GM12864 (cell line): Measurements from ENCODE around the gene LY9.

Experiments
- DNase-seq: peaks from one replicate; pipeline ENCODE4 v3.0.0-alpha.2; 2011; ENCODE audit warnings: low read depth
- H3K4me3 ChIP-seq: 2 replicates; pipeline ENCODE4 v1.5.1; 2011; ENCODE audit warnings: mild to moderate bottlenecking, low read depth, low read length, control low read depth
- CTCF ChIP-seq: IDR thresholded peaks from 2 replicates; pipeline ENCODE4 v1.5.1; 2011; ENCODE audit warnings: low read depth, mild to moderate bottlenecking, moderate library complexity, low read length, control low read depth, inconsistent platforms; ENCODE audit errors: missing control alignments

Gene LY9

GRCh38 chr1:160838888-160839287, 42.9 kb downstream of the LY9 start:
- no peak for TF ChIP-seq CTCF
- DNase-seq = no peak
- H3K4me3 ChIP-seq = no peak overlapping the region

DNA sequence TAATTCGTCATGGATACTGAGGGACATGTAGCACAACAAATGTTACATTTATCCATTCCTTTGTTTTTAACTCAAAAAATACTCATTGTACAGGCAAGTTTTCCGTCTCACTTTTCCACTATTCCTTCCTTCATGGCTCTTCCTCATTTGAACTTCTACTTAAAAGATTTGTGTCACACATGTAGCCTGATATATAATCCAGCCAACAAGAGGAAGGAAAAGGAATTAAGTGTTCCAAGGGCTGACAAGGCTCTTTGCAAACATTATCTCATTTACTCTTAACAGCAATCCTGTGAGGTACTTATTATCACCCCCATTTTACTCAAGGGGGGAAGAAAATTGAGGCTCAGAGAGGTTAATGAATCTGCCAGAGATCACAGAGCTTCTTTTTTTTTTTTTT, 43.8 kb downstream of the LY9 start:
- no peak for DNase-seq
- no peak for TF ChIP-seq CTCF
- H3K4me3 ChIP-seq = no peak overlapping the region

DNA sequence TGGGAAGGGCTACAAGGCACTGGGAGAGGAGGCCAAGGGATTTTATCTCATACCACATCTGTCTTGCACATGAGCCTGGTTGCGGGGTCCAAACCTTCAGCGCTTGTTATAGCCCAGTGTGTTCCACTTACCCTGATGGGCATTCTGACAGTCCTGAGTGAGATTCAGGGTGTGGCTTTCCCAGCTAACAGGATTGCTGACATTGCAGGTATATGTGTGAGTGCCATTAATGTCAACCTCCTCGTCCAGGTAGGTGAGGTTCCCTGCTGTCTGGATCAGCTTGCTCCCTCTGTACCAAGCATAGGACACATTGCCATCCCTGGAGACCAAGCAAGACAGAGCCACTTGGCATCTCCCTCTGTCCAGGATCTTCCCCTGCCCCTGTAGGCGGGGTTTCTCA, 45.1 kb downstream of the LY9 start:
- H3K4me3 ChIP-seq = no peak overlapping the region
- no peak for TF ChIP-seq CTCF
- DNase-seq = no peak

- no peak for TF ChIP-seq CTCF
- no peak for DNase-seq
- H3K4me3 ChIP-seq = no peak overlapping the region
Observed at GRCh38 chr1:160844447-160845232, 48.7 kb downstream of the LY9 start.

DNA sequence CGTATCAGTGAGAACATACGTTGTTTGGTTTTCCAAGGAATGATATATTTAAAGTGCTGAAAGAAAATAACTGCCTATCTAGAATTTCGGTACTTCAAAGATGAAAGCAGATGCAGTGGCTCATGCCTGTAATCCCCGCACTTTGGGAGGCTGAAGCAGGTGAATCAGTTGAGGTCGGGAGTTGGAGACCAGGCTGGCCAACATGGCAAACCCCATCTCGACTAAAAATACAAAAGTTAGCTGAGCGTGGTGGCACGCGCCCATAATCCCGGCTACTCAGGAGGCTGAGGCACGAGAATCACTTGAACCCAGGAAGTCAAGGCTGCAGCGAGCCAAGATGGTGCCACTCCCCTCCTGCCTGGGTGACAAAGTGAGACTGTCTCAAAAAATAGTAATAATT, 50.3 kb downstream of the LY9 start:
- no peak overlapping the region for H3K4me3 ChIP-seq
- DNase-seq = no peak
- TF ChIP-seq CTCF = no peak

- H3K4me3 ChIP-seq = no peak overlapping the region
- no peak for DNase-seq
- no peak for TF ChIP-seq CTCF
Observed at GRCh38 chr1:160850541-160850940, 54.6 kb downstream of the LY9 start.

DNA sequence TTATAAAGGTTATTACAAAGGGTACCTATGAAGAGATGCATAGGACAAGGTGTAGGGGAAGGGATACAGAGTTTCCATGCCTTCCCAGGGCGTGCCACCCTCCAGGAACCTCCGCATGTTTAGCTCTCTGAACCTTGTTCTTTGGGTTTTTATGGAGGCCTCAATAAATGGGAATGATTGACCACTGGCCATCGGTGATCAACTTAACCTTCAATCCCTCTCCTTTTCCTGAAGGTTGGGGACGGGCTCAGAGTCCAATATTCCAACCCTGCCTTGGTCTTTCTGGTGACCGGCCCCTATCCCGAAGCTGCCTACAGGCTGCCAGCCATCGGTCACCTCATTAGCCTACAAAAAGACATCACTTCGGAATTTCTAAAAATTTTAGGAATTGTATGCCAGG, 55.0 kb downstream of the LY9 start:
- TF ChIP-seq CTCF = no peak
- H3K4me3 ChIP-seq = no peak overlapping the region
- no peak for DNase-seq
